HG03280 (cell line): Measurements from ENCODE around the gene GRIK4.

Experiments
- ATAC-seq: cut with Tn5 transposase; IDR thresholded peaks from one replicate; pipeline ENCODE4 v1.9.1; 2021; ENCODE audit warnings: mild to moderate bottlenecking, moderate library complexity; ENCODE audit not compliant: unreplicated experiment

The GRIK4 gene

GRCh38 chr11:120718171-120718570, 206.6 kb downstream of the GRIK4 start:
- ATAC-seq: no peak

GRCh38 chr11:120719348-120719747, 207.8 kb downstream of the GRIK4 start:
- ATAC-seq: no peak

GRCh38 chr11:120720760-120721159, 209.2 kb downstream of the GRIK4 start:
- ATAC-seq: no peak

- ATAC-seq: no peak
Observed at GRCh38 chr11:120722524-120722923, 211.0 kb downstream of the GRIK4 start.

- no peak for ATAC-seq
Observed at GRCh38 chr11:120723751-120724150, 212.2 kb downstream of the GRIK4 start.

GRCh38 chr11:120727752-120728151, 216.2 kb downstream of the GRIK4 start:
- ATAC-seq: no peak

- ATAC-seq: no peak
Observed at GRCh38 chr11:120735035-120735434, 223.5 kb downstream of the GRIK4 start.

- ATAC-seq: no peak
Observed at GRCh38 chr11:120738516-120739046, 227.0 kb downstream of the GRIK4 start.

- ATAC-seq: no peak
Observed at GRCh38 chr11:120739780-120740179, 228.2 kb downstream of the GRIK4 start.

GRCh38 chr11:120740380-120740779, 228.8 kb downstream of the GRIK4 start:
- ATAC-seq: no peak

GRCh38 chr11:120744016-120744994, 232.8 kb downstream of the GRIK4 start:
- ATAC-seq: no peak

GRCh38 chr11:120746376-120746775, 234.8 kb downstream of the GRIK4 start:
- no peak for ATAC-seq

GRCh38 chr11:120746836-120747609, 235.5 kb downstream of the GRIK4 start:
- ATAC-seq: no peak

- ATAC-seq: no peak
Observed at GRCh38 chr11:120747850-120748814, 236.6 kb downstream of the GRIK4 start.

- ATAC-seq: no peak
Observed at GRCh38 chr11:120749395-120749794, 237.8 kb downstream of the GRIK4 start.

GRCh38 chr11:120750647-120751549, 239.3 kb downstream of the GRIK4 start:
- no peak for ATAC-seq

- no peak for ATAC-seq
Observed at GRCh38 chr11:120751550-120751949, 240.0 kb downstream of the GRIK4 start.

GRCh38 chr11:120752668-120753067, 241.1 kb downstream of the GRIK4 start:
- no peak for ATAC-seq

GRCh38 chr11:120756931-120757330, 245.4 kb downstream of the GRIK4 start:
- no peak for ATAC-seq
